Lung (tissue), 12 donors: ENCODE measurements around the gene PAH. TPM values are rescaled to one million over a fixed set of nuclear protein-coding genes. Genes with fewer than 3 reads are reported as not detected.
A peak's percentile ranks its signal among the peaks of the same experiment; 100 is the strongest.
"Not testable (repeated sequence)": the region's sequence is repeated elsewhere in the genome, so short reads cannot be mapped to it uniquely, and the experiment has no call there.

Experiments
- ATAC-seq: fragments of 200-7000 bp; cut with Tn5 transposase; one replicate; pipeline ENCODE4 v1.9.1; 2020; ENCODE audit warnings: moderate number of reproducible peaks; ENCODE audit not compliant: insufficient read depth, low FRiP score
- DNase-seq, 3 donors: peaks; one replicate each; pipeline ENCODE4 v3.0.0-alpha.2; 2013 to 2017
- H3K27ac ChIP-seq, 2 donors: one replicate each; pipeline ENCODE4 v1.5.1; 2013; ENCODE audit warnings: mild to moderate bottlenecking in 2 of 2, moderate library complexity in 2 of 2, control low read depth in 1 of 2, inconsistent platforms in 1 of 2, low read depth in 1 of 2, low read length in 1 of 2
- H3K27me3 ChIP-seq, 3 donors: one replicate each; pipeline ENCODE4 v1.5.1; 2013; ENCODE audit warnings: low read length in 2 of 3; ENCODE audit not compliant: control insufficient read depth in 3 of 3, insufficient read depth in 3 of 3
- H3K36me3 ChIP-seq, 4 donors: one replicate each; pipeline ENCODE4 v1.5.1; 2013; ENCODE audit warnings: low read length in 4 of 4, mild to moderate bottlenecking in 1 of 4, moderate library complexity in 1 of 4; ENCODE audit not compliant: control insufficient read depth in 4 of 4, insufficient read depth in 4 of 4
- H3K4me1 ChIP-seq, 5 donors: one replicate each; pipeline ENCODE4 v1.5.1; 2013; ENCODE audit warnings: low read length in 5 of 5, mild to moderate bottlenecking in 2 of 5, moderate library complexity in 1 of 5; ENCODE audit not compliant: control insufficient read depth in 5 of 5, insufficient read depth in 5 of 5
- H3K4me3 ChIP-seq: one replicate; pipeline ENCODE4 v1.5.1; 2013; ENCODE audit warnings: mild to moderate bottlenecking, control low read depth, moderate library complexity
- H3K9ac ChIP-seq, 2 donors: one replicate each; pipeline ENCODE4 v1.5.1; 2013; ENCODE audit warnings: low read length in 2 of 2, control low read depth in 1 of 2; ENCODE audit not compliant: insufficient read depth in 1 of 2
- H3K9me3 ChIP-seq, 4 donors: one replicate each; pipeline ENCODE4 v1.5.1; 2013; ENCODE audit warnings: low read length in 3 of 4, mild to moderate bottlenecking in 1 of 4, moderate library complexity in 1 of 4; ENCODE audit not compliant: control insufficient read depth in 4 of 4, insufficient read depth in 3 of 4
- WGBS, 2 donors: extraction: QIAGEN DNeasy Blood & Tissue Kit; methylation state at CpG; one replicate each; pipeline ENCODE4 v1.1.7; 2013; 5-methylcytosine and 5-hydroxymethylcytosine counted together
- polyA plus RNA-seq, 2 donors: library from polyadenylated mRNA; stranded (reverse); fragments of 200-250 nt; gene quantifications; one replicate each; pipeline ENCODE4 v1.2.1, GENCODE V29; 2013
- total RNA-seq, 2 donors: library from RNA; depleted of rRNA in 1 of 2; stranded (reverse); fragments of >200 nt in 1 of 2; gene quantifications; one replicate each; pipeline ENCODE4 v1.2.1, GENCODE V29; 2014 to 2021
- TF ChIP-seq, protein P1 (sequence below): IDR thresholded peaks from 2 replicates; pipeline ENCODE4 v1.5.1; 2012; ENCODE audit warnings: mild to moderate bottlenecking; ENCODE audit errors: control extremely low read depth, extremely low read depth
- donor health status: control.
- donor health status: control.
- donor health status: Bipolar disorder and iron deficiency.
- donor health status: healthy.
- donor health status: DM: yes; HTN: yes; CAD: no.

PAH gene
- total and polyA plus RNA-seq, 4 donors = 0.06 to 0.64 (median 0.57) TPM; not detected in 1

- no peak overlapping the region for H3K27ac ChIP-seq
- no peaks in the 10 kb centered on the region for H3K27me3 ChIP-seq
- H3K9me3 ChIP-seq = no peaks in the 10 kb centered on the region
- WGBS, 2 donors = 85 to 86% methylated on average over 2 of the region's 2 CpGs
- ATAC-seq (no peak), DNase-seq (no peak)
- no peaks in the 10 kb centered on the region for H3K36me3 ChIP-seq
- TF ChIP-seq, protein P1, sequence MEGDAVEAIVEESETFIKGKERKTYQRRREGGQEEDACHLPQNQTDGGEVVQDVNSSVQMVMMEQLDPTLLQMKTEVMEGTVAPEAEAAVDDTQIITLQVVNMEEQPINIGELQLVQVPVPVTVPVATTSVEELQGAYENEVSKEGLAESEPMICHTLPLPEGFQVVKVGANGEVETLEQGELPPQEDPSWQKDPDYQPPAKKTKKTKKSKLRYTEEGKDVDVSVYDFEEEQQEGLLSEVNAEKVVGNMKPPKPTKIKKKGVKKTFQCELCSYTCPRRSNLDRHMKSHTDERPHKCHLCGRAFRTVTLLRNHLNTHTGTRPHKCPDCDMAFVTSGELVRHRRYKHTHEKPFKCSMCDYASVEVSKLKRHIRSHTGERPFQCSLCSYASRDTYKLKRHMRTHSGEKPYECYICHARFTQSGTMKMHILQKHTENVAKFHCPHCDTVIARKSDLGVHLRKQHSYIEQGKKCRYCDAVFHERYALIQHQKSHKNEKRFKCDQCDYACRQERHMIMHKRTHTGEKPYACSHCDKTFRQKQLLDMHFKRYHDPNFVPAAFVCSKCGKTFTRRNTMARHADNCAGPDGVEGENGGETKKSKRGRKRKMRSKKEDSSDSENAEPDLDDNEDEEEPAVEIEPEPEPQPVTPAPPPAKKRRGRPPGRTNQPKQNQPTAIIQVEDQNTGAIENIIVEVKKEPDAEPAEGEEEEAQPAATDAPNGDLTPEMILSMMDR = no peak
- H3K4me1 ChIP-seq = no peaks in the 10 kb centered on the region
- no peak overlapping the region for H3K9ac ChIP-seq
- H3K4me3 ChIP-seq = no peak overlapping the region
Measured at GRCh38 chr12:102847131-102847530, 69.9 kb downstream of the PAH start.

DNA sequence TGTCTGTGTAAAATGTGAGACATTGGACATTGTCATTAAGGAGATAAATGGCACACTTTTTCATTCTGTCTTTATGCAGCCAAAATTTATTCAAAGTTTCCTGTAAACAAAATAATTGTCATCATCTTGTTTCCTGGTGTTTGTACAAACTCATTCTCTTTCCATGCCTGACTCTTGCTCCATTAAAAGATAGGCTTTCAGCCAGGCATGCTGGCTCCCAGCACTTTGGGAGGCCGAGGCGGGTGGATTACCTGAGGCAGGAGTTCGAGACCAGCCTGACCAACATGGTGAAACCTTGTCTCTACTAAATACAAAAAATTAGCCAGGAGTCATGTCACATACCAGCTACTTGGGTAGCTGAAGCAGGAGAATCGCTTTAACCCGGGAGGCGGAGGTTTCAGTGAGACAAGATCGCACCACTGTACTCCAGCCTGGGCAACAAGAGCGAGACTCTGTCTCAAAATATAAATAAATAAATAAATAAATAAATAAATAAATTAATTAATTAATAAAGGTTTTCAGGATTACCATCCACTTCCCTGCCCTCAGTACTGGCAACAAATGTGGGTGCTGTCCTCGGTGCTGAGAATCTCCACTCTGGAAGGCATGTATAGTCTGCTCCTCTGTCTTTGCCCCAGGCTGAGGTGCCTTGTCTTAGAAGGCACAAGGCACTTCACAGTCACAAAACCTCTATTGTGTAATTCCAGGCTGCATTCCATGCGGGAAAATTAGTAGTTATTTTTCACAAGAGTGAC is 83.2 kb downstream of the PAH start:
- 76 to 81% methylated on average over 10 of the region's 10 CpGs for WGBS, 2 donors

DNA sequence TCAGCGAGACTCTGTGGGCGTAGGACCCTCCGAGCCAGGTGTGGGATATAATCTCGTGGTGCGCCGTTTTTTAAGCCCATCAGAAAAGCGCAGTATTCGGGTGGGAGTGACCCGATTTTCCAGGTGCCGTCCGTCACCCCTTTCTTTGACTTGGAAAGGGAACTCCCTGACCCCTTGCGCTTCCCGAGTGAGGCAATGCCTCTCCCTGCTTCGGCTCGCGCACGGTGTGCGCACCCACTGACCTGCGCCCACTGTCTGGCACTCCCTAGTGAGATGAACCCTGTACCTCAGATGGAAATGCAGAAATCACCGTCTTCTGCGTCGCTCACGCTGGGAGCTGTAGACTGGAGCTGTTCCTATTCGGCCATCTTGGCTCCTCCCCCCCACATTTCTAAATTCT is 84.2 kb downstream of the PAH start:
- not testable (repeated sequence) for H3K4me3 ChIP-seq, H3K9me3 ChIP-seq, DNase-seq, H3K4me1 ChIP-seq, H3K27ac ChIP-seq, H3K9ac ChIP-seq, H3K27me3 ChIP-seq, H3K36me3 ChIP-seq, ATAC-seq
- 79 to 83% methylated on average over 19 to 24 of the region's 24 CpGs for WGBS, 2 donors

More for the DNA sequence above, 83.2 kb downstream of the PAH start:
- H3K27me3 ChIP-seq = no peaks in the 10 kb centered on the region
- no peaks in the 10 kb centered on the region for H3K36me3 ChIP-seq
- ATAC-seq = no peak
- peak; percentile 59 to 67 (median 64) for DNase-seq
- H3K27ac ChIP-seq = no peak overlapping the region
- no peaks in the 10 kb centered on the region for H3K4me1 ChIP-seq
- H3K9me3 ChIP-seq = no peaks in the 10 kb centered on the region
- H3K9ac ChIP-seq = no peak overlapping the region
- H3K4me3 ChIP-seq = no peak overlapping the region
- TF ChIP-seq, protein P1 = no peak

- no peak overlapping the region for H3K27ac ChIP-seq
- no peak overlapping the region for H3K9ac ChIP-seq
- peaks cover 0 to 7% (median 0%) of the 10 kb centered on the region in 4 donors for H3K9me3 ChIP-seq
- peaks cover 3 to 12% (median 4%) of the 10 kb centered on the region in 3 donors for H3K27me3 ChIP-seq
- no peak overlapping the region for H3K4me3 ChIP-seq
- ATAC-seq = peak; percentile 27
- peak; percentile 61 to 78 (median 77) for DNase-seq
- H3K36me3 ChIP-seq = no peaks in the 10 kb centered on the region
- TF ChIP-seq, protein P1 = no peak
- WGBS, 2 donors = 5 to 9% methylated on average over 36 of the region's 36 CpGs
- H3K4me1 ChIP-seq = peaks cover 0 to 4% (median 0%) of the 10 kb centered on the region in 5 donors
Measured at GRCh38 chr12:102824218-102824835, 92.7 kb downstream of the PAH start.
